Epithelial cell of esophagus (primary cell): Measurements from ENCODE around the gene TNNT2.

Source experiments
- DNase-seq: peaks from one replicate; pipeline ENCODE4 v3.0.0; 2010; ENCODE audit warnings: low read depth
- H3K4me3 ChIP-seq: 2 replicates; pipeline ENCODE4 v1.5.1; 2011; ENCODE audit warnings: mild to moderate bottlenecking, low read length, control low read depth
- TF ChIP-seq, protein P1 (sequence below): IDR thresholded peaks from 2 replicates; pipeline ENCODE4 v1.5.1; 2011; ENCODE audit warnings: low read depth, mild to moderate bottlenecking, low read length, control low read depth, inconsistent platforms; ENCODE audit not compliant: insufficient read depth; ENCODE audit errors: missing control alignments

TNNT2 gene

DNA sequence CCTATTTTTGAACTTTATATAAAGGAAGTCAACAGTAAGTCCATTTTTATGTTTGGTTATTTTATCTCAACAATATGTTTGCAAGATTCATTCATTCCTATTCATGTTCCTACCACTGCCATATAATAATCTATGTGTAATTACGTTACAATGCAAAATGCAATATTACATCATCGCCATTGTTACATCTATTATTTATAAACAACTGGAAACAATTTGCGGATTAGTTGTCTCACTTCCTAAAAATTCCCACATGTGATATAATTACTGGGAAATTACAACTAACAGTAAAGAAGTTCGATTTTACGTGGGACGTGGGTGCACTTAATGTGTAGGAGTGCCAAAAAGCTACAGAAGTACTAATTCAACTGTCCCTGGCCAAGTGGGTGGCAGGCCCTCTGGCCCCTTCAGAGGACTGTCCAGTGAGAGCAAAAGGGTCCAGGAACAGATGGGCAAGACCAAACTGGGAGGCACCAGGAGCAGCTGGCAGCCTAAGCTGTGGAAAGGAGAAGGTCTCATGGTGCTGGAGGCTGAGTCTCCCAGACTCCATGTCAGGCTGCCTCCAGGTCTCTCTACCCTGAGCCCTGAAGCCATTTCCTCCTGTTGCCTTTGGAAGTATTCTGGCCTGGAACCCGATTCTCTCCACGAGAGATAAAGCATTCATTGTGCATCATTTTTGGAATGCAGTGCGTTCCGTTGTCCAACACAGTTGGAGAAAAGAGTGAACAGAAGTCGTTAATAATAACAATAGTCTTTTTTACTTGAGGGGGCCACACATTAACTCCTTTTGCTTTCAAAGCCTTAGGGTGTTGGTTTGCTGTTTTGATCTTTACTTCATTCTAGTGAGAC lies 42.9 kb downstream of the TNNT2 start:
- H3K4me3 ChIP-seq = no peak overlapping the region
- TF ChIP-seq, protein P1, sequence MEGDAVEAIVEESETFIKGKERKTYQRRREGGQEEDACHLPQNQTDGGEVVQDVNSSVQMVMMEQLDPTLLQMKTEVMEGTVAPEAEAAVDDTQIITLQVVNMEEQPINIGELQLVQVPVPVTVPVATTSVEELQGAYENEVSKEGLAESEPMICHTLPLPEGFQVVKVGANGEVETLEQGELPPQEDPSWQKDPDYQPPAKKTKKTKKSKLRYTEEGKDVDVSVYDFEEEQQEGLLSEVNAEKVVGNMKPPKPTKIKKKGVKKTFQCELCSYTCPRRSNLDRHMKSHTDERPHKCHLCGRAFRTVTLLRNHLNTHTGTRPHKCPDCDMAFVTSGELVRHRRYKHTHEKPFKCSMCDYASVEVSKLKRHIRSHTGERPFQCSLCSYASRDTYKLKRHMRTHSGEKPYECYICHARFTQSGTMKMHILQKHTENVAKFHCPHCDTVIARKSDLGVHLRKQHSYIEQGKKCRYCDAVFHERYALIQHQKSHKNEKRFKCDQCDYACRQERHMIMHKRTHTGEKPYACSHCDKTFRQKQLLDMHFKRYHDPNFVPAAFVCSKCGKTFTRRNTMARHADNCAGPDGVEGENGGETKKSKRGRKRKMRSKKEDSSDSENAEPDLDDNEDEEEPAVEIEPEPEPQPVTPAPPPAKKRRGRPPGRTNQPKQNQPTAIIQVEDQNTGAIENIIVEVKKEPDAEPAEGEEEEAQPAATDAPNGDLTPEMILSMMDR = no peak
- DNase-seq = peak; percentile 49

DNA sequence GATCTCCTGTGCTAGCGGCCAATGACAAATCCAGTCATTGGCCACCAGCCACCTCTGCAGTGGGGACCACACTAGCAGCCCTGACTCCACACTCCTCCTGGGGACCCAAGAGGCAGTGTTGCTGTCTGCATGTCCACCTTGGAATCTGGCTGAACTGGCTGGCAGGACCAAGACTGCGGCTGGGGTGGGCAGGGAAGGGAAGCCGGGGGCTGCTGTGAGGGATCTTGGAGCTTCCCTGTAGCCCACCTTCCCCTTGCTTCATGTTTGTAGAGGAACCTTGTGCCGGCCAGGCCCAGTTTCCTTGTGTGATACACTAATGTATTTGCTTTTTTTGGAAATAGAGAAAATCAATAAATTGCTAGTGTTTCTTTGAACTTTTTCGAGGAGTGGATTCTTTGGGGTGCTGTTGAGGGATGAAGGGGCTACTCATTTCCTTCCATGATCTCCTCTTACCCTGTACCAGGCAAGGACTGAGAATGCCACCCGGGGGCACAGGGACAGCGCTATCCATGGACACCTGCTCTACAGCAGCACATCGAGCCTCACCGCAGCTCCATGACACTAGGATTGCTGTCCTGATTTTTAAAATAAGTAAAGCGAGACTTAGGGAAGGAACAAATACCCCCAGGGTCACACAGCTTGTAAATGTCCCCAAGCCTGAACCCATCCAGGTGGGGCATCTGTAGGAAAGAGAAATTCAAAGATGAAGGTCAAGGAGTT lies 44.7 kb downstream of the TNNT2 start:
- no peak overlapping the region for H3K4me3 ChIP-seq
- TF ChIP-seq, protein P1 = no peak
- DNase-seq = no peak

- H3K4me3 ChIP-seq = no peak overlapping the region
- TF ChIP-seq, protein P1 = no peak
- no peak for DNase-seq
These were observed 45.5 kb downstream of the TNNT2 start for GRCh38 chr1:201332021-201332420.

GRCh38 chr1:201331166-201331565 lies 46.3 kb downstream of the TNNT2 start:
- TF ChIP-seq, protein P1 = no peak
- DNase-seq = no peak
- H3K4me3 ChIP-seq = no peak overlapping the region

GRCh38 chr1:201330541-201330940 lies 46.9 kb downstream of the TNNT2 start:
- no peak for DNase-seq
- H3K4me3 ChIP-seq = no peak overlapping the region
- TF ChIP-seq, protein P1 = no peak

- no peak for DNase-seq
- H3K4me3 ChIP-seq = no peak overlapping the region
- TF ChIP-seq, protein P1 = no peak
These were observed 47.7 kb downstream of the TNNT2 start for GRCh38 chr1:201329801-201330200.
